AG04449 (cell line): ENCODE data around the gene MDP1.

Experiments used
- CTCF ChIA-PET: fragments of 350-600 bp; formaldehyde crosslinking; extraction: SDS; loops from one replicate; lab custom pipeline; 2021; ENCODE audit warnings: antibody characterized with exemption; lab: Yijun Ruan, JAX
- POLR2A ChIA-PET: fragments of 400-600, 350-600 bp; formaldehyde crosslinking; extraction: SDS; loops from one replicate; lab custom pipeline; 2020; ENCODE audit warnings: antibody characterized with exemption, inconsistent platforms; lab: Yijun Ruan, JAX
- DNase-seq: peaks from one replicate; pipeline ENCODE4 v3.0.0-alpha.2; 2010; ENCODE audit warnings: low read depth, low spot score
- H3K4me3 ChIP-seq: 2 replicates; pipeline ENCODE4 v1.5.1; 2011; ENCODE audit warnings: low read depth, mild to moderate bottlenecking, control low read depth, low read length
- TF ChIP-seq, protein P1 (sequence below): IDR thresholded peaks from one replicate; pipeline ENCODE4 v1.5.1; 2011; ENCODE audit warnings: mild to moderate bottlenecking, moderate library complexity, low read length, control low read depth, inconsistent platforms; ENCODE audit not compliant: insufficient read depth; ENCODE audit errors: missing control alignments

The MDP1 gene

DNA sequence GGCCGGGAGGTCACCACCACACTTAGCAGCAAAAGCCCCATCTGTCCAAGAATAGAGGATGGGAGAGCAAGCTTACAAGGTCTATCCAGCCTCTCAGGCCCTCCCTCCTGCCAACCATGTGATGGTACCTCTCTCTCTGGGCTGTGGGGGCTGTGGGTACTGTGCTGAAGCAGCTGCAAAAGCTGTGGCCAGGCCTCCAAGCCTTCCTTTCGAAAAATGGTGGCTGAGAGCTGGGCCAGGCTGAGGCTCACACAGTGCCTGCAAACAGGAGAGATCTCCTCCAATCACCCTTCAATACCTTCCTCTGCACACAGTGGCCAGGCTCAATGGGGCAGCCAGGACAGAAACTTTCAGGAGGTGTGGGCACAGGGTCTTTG is 28.3 kb downstream of the MDP1 start:
- no peak for DNase-seq
- ChIA-PET CTCF (interaction anchor here (0.5 to 7.5 kb wide), 3 partner anchors 26 to 129 kb away, joined by 3 to 60 read pairs (median 20); partner anchors contain the start of gene IRF9), POLR2A (interaction anchor here (2.4 kb wide), 1 partner anchor 40 kb away, joined by 10 read pairs; the partner anchor contains the start of genes PSME2 and RNF31)
- TF ChIP-seq, protein P1, sequence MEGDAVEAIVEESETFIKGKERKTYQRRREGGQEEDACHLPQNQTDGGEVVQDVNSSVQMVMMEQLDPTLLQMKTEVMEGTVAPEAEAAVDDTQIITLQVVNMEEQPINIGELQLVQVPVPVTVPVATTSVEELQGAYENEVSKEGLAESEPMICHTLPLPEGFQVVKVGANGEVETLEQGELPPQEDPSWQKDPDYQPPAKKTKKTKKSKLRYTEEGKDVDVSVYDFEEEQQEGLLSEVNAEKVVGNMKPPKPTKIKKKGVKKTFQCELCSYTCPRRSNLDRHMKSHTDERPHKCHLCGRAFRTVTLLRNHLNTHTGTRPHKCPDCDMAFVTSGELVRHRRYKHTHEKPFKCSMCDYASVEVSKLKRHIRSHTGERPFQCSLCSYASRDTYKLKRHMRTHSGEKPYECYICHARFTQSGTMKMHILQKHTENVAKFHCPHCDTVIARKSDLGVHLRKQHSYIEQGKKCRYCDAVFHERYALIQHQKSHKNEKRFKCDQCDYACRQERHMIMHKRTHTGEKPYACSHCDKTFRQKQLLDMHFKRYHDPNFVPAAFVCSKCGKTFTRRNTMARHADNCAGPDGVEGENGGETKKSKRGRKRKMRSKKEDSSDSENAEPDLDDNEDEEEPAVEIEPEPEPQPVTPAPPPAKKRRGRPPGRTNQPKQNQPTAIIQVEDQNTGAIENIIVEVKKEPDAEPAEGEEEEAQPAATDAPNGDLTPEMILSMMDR = no peak
- peak overlapping the region; percentile 84 for H3K4me3 ChIP-seq

DNA sequence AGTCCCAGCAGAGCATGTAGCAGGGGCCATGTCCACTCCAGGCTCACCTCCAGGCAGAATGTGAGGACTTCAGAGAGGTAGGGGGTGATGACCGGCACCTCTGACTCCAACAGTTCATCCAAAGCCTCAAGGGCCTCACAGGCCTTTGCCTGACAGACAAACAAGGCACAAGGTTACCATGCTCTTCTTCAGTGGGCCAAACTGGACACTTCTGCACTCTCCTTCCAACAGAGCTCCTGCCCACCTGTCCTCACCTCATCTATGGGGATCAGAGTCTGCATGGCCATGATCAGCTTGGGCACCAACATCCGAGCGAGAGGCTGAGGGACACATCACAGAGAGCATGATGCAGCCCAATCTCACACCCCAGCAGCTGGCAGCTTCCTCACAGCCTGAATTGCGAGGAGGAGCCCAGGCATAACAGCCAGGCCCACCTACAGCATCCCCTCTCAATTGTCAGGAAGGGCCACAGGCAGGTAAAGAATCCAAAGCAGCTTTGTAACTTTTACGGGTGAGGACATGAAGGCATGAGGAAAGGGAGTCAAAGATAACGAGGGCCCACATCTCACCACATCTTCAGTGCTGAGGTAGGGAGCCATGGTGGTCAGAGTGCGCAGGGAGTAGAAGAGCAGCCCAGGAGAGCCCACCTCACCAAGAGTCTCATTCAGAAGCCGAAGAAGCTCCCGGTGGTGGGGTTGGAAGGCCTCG is 28.9 kb downstream of the MDP1 start:
- no peak overlapping the region for H3K4me3 ChIP-seq
- TF ChIP-seq, protein P1 = no peak
- POLR2A ChIA-PET = interaction anchor here (1.0 to 2.4 kb wide), 2 partner anchors 10 to 40 kb away, joined by 3 to 10 read pairs; partner anchors contain the start of genes PSME2 and RNF31
- CTCF ChIA-PET = interaction anchor here (5.0 to 7.5 kb wide), 2 partner anchors 26 to 111 kb away, joined by 20 to 60 read pairs; partner anchors contain the start of gene IRF9
- no peak for DNase-seq

DNA sequence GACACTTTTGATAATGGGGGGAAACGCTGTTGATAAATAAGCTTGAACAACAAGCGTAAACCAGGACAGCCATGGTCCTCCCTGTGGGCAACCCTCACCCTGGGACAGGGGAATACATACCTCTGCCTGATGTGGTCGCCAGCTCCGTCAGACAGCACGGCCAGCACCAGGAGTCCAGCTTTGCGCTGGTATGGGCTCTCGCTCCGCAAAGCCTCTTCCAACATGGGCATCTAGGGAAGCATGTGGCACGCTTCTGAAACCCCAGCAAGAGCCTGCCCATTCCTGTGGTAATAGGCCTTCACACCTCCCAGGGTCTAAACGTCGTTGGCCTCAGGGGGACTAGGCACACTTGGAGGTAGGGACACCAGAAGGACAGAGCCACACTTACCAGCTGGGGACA is 30.1 kb downstream of the MDP1 start:
- POLR2A ChIA-PET = interaction anchor here (1.0 kb wide), 1 partner anchor 8 kb away, joined by 3 read pairs; no protein-coding TSS in a partner anchor
- TF ChIP-seq, protein P1 = no peak
- DNase-seq = no peak
- H3K4me3 ChIP-seq = no peak overlapping the region
- CTCF ChIA-PET = interaction anchor here (0.6 to 7.5 kb wide), 5 partner anchors 24 to 122 kb away, joined by 3 to 60 read pairs (median 4); partner anchors contain the start of genes CIDEB, EMC9 and IRF9

DNA sequence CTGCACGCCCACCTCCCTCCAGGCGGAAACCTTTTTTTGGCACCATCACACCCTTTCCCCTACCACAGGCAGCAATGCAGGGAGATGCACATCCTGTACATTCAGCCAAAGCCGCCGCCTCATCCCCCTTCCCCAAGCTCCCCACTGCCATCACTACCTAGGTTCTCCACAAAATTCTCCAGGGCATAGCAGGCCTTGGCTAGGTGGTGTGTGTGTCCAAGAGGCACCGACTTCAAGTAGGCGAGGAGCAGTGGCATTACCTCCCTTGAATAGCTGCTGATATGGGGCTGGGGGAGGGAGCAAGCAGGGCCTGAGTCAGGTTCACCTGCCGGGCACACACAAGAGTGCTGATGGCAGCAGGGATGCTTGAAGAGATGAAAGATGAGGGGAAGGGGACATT is 30.8 kb downstream of the MDP1 start:
- ChIA-PET CTCF (interaction anchor here (0.6 to 7.5 kb wide), 5 partner anchors 24 to 112 kb away, joined by 3 to 60 read pairs (median 3); partner anchors contain the start of genes EMC9 and IRF9), POLR2A (no interaction called here)
- DNase-seq = no peak
- TF ChIP-seq, protein P1 = no peak
- no peak overlapping the region for H3K4me3 ChIP-seq

DNA sequence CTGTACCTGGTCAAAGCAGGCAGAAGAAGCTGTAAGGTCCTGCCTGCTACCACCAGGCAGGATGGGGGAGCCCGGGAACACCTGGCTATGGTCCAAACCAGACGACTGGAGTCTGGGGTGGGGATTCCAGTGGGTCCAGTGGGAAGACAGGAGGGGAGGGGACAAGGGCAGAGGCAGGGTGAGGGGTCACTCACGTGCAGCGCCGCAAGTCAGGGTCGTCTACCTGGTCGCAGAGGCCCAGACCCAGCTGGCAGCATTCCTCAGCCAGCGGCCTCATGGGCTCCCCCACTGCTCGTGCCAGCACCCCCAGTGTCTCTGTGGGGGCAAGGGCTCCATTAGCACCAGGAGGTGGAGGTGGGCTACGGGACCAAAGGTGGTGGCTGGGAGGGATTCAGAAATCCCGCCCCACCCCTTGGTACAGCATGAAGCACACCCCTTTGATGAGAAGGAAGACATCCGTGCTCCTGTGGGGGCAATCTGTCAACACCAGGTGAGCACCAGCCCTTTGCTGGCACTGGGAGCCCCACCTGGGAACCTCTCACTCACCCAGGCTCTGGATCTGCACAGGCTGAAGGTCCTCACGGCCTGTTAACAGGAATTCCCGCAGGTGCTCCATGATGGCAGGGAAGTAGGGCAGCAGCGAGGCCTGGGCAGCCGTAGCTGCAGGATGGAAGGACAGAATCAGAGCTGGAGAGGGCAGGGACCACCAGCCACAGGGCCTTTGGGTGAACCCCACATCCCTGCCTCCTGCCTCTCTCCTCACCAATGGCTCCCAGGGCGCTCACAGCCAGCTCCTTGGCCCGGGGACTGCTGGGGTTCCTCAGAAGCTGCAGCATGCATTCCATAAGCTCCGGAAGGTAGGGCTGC is 31.5 kb downstream of the MDP1 start:
- H3K4me3 ChIP-seq = no peak overlapping the region
- CTCF ChIA-PET = interaction anchor here (0.7 to 7.5 kb wide), 4 partner anchors 23 to 149 kb away, joined by 3 to 60 read pairs (median 4); partner anchors contain the start of gene IRF9
- DNase-seq = no peak
- POLR2A ChIA-PET = interaction anchor here (0.6 kb wide), 1 partner anchor 14 kb away, joined by 3 read pairs; no protein-coding TSS in a partner anchor
- TF ChIP-seq, protein P1 = no peak
